AG04450 (cell line): ENCODE data around the gene DMBT1. TPM values are rescaled to one million over a fixed set of nuclear protein-coding genes. Genes with fewer than 3 reads are reported as not detected.
"Not testable (repeated sequence)": the region's sequence is repeated elsewhere in the genome, so short reads cannot be mapped to it uniquely, and the experiment has no call there.

Source experiments
- CTCF ChIA-PET: fragments of 300-600, 350-600 bp; formaldehyde crosslinking; extraction: SDS; loops from one replicate; lab custom pipeline; 2022; ENCODE audit warnings: antibody characterized with exemption, inconsistent platforms; lab: Charles Lee
- POLR2A ChIA-PET: fragments of 350-600 bp; formaldehyde crosslinking; extraction: SDS; loops from one replicate; lab custom pipeline; 2021; ENCODE audit warnings: antibody characterized with exemption, inconsistent platforms; lab: Yijun Ruan, JAX
- DNase-seq: peaks from one replicate; pipeline ENCODE4 v3.0.0-alpha.2; 2011; ENCODE audit warnings: low read depth, low spot score
- H3K27ac ChIP-seq: one replicate; pipeline ENCODE4 v1.5.1; 2012; ENCODE audit warnings: low read depth, low read length, control low read depth
- H3K27me3 ChIP-seq: one replicate; pipeline ENCODE4 v1.6.0; 2012; ENCODE audit warnings: low read length; ENCODE audit not compliant: control insufficient read depth, insufficient read depth
- H3K4me3 ChIP-seq: 2 replicates; pipeline ENCODE4 v1.5.1; 2011; ENCODE audit warnings: mild to moderate bottlenecking, low read depth, low read length, control low read depth
- H3K9me3 ChIP-seq: 2 replicates; pipeline ENCODE4 v1.5.1; 2012; ENCODE audit warnings: low read length; ENCODE audit not compliant: control insufficient read depth, insufficient read depth
- CTCF ChIP-seq: IDR thresholded peaks from 2 replicates; pipeline ENCODE4 v1.5.1; 2011; ENCODE audit warnings: low read depth, low read length, control low read depth, inconsistent platforms
- polyA plus RNA-seq: library from polyadenylated mRNA; depleted of rRNA; stranded (reverse); fragments of >200 nt; gene quantifications from 2 replicates; pipeline ENCODE4 v1.2.3, GENCODE V29; 2011

Gene DMBT1
- polyA plus RNA-seq, 1 experiment, result not detected

- DNase-seq, result no peak
- POLR2A ChIA-PET, result no interaction called here
- no peaks in the 10 kb centered on the region for H3K9me3 ChIP-seq
- no peaks in the 10 kb centered on the region for H3K27me3 ChIP-seq
- no peak overlapping the region for H3K27ac ChIP-seq
- CTCF ChIA-PET, result no interaction called here
- no peak for TF ChIP-seq CTCF
- no peak overlapping the region for H3K4me3 ChIP-seq
Observed at GRCh38 chr10:122617476-122618270, 57.1 kb downstream of the DMBT1 start.

- CTCF ChIA-PET, result no interaction called here
- Histone ChIP-seq H3K9me3 (no peaks in the 10 kb centered on the region), H3K4me3 (no peak overlapping the region), H3K27ac (no peak overlapping the region), H3K27me3 (no peaks in the 10 kb centered on the region)
- POLR2A ChIA-PET, result no interaction called here
- no peak for TF ChIP-seq CTCF
- DNase-seq, result no peak
Observed at GRCh38 chr10:122618461-122619165, 58.1 kb downstream of the DMBT1 start.

GRCh38 chr10:122620961-122621360 is 60.4 kb downstream of the DMBT1 start:
- CTCF ChIA-PET, POLR2A ChIA-PET, H3K27ac ChIP-seq, DNase-seq, H3K27me3 ChIP-seq, H3K9me3 ChIP-seq, H3K4me3 ChIP-seq: not testable (repeated sequence)

DNA sequence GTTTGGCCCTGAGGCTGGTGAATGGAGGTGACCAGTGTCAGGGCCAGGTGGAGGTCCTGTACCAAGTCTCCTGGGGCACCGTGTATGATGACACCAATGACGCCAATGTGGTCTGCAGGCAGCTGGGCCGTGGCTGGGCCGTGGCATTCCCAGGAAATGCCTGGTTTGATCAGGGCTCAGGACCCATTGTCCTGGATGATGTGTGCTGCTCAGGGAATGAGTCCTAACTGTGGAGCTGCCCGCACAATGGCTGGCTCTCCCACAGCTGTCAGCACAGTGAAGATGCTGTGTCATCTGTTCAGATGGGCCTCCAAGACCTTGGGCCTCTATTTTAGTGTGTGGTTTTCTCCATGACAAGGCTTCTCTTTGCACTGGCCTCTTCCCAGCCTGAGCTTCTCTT is 64.0 kb downstream of the DMBT1 start:
- DNase-seq, result no peak
- POLR2A ChIA-PET, result no interaction called here
- H3K9me3 ChIP-seq, result no peaks in the 10 kb centered on the region
- CTCF ChIA-PET, result no interaction called here
- no peak overlapping the region for H3K4me3 ChIP-seq
- H3K27me3 ChIP-seq, result no peaks in the 10 kb centered on the region
- no peak overlapping the region for H3K27ac ChIP-seq
- TF ChIP-seq CTCF, result no peak

DNA sequence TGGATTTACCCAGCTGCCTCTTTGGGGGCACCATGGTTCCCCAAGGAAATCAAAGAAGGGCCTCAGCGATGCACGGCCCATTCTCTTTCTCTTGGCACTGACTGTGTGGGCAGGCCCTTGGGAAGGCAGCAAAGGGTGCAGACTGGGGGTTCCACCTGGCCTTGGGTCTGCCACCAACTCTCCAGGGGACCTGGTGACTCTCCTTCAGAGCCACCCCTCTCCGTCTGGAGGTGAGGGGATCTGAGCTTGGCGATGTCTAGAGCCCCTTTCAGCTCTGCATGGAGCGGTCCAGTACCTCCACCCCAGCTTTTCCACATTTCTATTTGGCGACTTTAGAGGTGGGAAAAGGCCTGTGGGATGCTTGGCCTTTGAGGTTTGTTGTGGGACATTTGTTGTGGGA is 70.0 kb downstream of the DMBT1 start:
- Histone ChIP-seq H3K4me3 (no peak overlapping the region), H3K27me3 (no peaks in the 10 kb centered on the region), H3K9me3 (no peaks in the 10 kb centered on the region), H3K27ac (no peak overlapping the region)
- CTCF ChIA-PET, result no interaction called here
- POLR2A ChIA-PET, result no interaction called here
- DNase-seq, result no peak
- no peak for TF ChIP-seq CTCF
